Mononuclear cell (primary cell): ENCODE results near the gene GPR137B. TPM values are rescaled to one million over a fixed set of nuclear protein-coding genes. Genes with fewer than 3 reads are reported as not detected.

Source experiments
- H3K27me3 ChIP-seq: 2 replicates; pipeline ENCODE4 v1.6.0; 2011; ENCODE audit warnings: low read length, control low read depth; ENCODE audit not compliant: insufficient read depth
- H3K4me1 ChIP-seq: 2 replicates; pipeline ENCODE4 v1.5.1; 2011; ENCODE audit warnings: mild to moderate bottlenecking, low read length, control low read depth; ENCODE audit not compliant: insufficient read depth
- H3K4me3 ChIP-seq: 2 replicates; pipeline ENCODE4 v1.5.1; 2011; ENCODE audit warnings: mild to moderate bottlenecking, low read length, moderate library complexity
- H3K9me3 ChIP-seq: 2 replicates; pipeline ENCODE4 v1.5.1; 2011; ENCODE audit warnings: low read depth, mild to moderate bottlenecking, control low read depth, low read length
- total RNA-seq: library from RNA; depleted of rRNA; stranded (reverse); fragments of >200 nt; gene quantifications from one replicate; pipeline ENCODE4 v1.2.3, GENCODE V29; 2012

GPR137B gene
- total RNA-seq, 1 donor = 16.1 TPM

DNA sequence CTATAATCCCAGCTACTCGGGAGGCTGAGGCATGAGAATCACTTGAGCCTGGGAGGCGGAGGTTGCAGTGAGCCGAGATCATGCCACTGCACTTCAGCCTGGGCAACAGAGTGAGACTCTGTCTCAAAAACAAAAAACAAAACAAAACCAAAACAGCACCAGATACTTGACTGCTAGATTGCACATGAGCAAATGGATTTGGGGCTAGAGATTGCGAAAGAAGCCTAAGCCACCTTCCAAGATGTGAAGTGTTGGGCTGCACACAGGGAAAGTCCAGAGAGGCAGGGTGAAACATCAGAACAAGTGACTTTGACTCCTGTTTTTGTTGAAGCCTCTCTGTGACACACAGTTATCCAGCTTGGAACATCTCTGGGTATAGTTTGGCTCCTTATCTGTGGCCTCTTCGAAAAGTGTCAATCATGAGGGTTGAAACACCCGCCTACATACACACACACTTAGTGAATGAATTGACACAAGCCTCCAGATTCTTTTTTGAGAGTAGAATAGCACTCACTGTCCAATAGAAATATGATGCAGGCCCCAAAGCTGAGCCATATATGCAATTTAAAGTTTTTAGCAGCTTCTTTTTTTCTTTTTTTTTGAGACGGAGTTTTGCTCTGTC lies 34.2 kb upstream of the GPR137B start:
- H3K27me3 ChIP-seq = no peaks in the 10 kb centered on the region
- H3K4me3 ChIP-seq = no peak overlapping the region
- H3K4me1 ChIP-seq = no peaks in the 10 kb centered on the region
- H3K9me3 ChIP-seq = no peaks in the 10 kb centered on the region

DNA sequence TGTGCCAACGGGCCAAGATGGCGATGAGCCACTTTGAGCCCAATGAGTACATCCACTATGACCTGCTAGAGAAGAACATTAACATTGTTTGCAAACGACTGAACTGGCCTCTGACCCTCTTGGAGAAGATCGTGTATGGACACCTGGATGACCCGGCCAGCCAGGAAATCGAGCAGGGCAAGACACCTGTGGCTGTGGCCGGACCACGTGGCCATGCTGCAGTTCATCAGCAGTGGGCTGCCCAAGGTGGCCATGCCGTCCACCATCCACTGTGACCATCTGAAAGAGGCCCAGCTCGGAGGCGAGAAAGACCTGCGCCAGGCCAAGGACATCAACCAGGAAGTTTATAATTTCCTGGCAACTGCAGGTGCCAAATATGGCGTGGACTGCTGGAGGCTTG lies 32.2 kb upstream of the GPR137B start:
- no peaks in the 10 kb centered on the region for H3K9me3 ChIP-seq
- no peaks in the 10 kb centered on the region for H3K27me3 ChIP-seq
- H3K4me1 ChIP-seq = no peaks in the 10 kb centered on the region
- no peak overlapping the region for H3K4me3 ChIP-seq

GRCh38 chr1:236111527-236112331 lies 30.6 kb upstream of the GPR137B start:
- H3K9me3 ChIP-seq = no peaks in the 10 kb centered on the region
- H3K4me3 ChIP-seq = no peak overlapping the region

DNA sequence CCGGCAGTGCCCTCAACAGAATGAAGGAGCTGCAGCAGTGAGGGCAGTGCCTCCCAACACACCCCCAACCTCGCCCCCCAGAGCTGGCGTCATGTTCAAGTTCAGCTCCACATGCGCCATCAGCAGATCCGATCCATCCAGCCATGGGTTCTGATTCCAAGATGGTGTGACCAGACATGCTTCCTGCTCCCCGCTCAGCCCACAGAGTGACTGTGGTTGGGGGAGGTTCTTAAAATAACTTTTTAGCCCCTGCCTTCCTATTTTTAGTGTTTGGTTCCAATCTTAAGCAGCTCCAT lies 30.1 kb upstream of the GPR137B start:
- Histone ChIP-seq H3K27me3 (no peaks in the 10 kb centered on the region), H3K9me3 (no peaks in the 10 kb centered on the region), H3K4me1 (no peaks in the 10 kb centered on the region), H3K4me3 (no peak overlapping the region)

More at GRCh38 chr1:236111527-236112331, 30.6 kb upstream of the GPR137B start:
- Histone ChIP-seq H3K4me1 (no peaks in the 10 kb centered on the region), H3K27me3 (no peaks in the 10 kb centered on the region)

- Histone ChIP-seq H3K9me3 (no peaks in the 10 kb centered on the region), H3K4me1 (no peaks in the 10 kb centered on the region), H3K4me3 (no peak overlapping the region), H3K27me3 (no peaks in the 10 kb centered on the region)
Observed at GRCh38 chr1:236113324-236114032, 28.9 kb upstream of the GPR137B start.

DNA sequence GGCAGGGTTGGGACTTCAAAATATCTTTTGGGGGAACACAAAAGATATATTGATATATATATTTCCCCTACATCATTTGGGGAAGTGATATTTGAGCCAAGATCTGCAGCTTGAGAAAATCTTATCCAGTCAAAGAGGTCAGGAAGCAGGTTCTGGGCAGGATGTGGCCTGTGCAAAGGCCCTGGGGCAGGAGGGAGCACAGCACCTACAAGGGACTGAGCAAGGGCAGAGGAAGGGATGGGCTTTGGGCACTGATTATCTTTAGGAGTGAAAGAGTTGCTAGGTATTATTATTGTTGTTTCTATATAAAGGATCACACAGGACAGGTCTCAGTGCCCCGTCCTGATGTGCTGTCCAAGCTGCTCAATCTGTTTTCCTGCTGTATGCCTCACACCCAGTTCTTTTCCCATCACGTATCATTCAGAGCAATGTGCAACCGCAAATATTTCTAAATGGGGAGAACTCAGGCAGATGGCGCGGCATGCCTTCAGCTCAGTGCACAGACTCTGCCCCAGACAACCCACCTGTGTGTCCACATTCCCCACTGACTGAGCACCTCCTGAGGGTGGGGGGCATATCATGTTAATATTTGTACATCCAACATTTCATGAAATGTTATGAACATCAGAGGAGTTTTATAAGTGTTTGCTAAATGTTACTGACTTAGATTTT lies 28.1 kb upstream of the GPR137B start:
- Histone ChIP-seq H3K4me1 (no peaks in the 10 kb centered on the region), H3K4me3 (no peak overlapping the region), H3K27me3 (no peaks in the 10 kb centered on the region), H3K9me3 (no peaks in the 10 kb centered on the region)

GRCh38 chr1:236117710-236118109 lies 24.6 kb upstream of the GPR137B start:
- Histone ChIP-seq H3K27me3 (no peaks in the 10 kb centered on the region), H3K4me1 (peaks cover 13% of the 10 kb centered on the region), H3K4me3 (no peak overlapping the region), H3K9me3 (no peaks in the 10 kb centered on the region)

DNA sequence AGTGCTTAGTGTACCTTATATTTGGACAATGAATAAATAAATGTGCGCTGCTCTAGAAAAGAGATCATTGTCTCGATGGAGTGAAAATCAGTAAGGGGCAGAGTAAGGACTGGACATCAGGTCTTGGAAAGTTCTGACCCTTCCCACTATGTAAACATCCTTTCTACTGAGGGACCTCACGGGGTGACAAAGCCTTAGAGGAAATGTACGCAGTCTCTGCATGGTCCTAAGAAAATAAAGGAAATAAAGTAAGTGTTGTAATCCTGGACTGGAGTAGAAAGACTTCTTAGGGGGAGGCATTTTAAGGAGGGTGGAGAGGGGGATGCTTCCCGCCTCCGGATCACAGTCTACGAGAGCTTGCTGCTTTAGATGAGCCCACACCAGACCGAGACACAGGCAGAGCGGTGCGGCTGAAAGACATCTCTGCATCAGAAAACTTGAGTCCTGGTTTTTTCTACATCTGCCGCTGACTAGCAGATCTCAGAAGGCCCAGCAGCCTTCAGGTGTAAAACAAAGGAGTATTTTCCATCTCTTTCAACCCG lies 22.3 kb upstream of the GPR137B start:
- H3K4me3 ChIP-seq = no peak overlapping the region
- H3K9me3 ChIP-seq = no peaks in the 10 kb centered on the region
- no peaks in the 10 kb centered on the region for H3K27me3 ChIP-seq
- peaks cover 13% of the 10 kb centered on the region for H3K4me1 ChIP-seq

DNA sequence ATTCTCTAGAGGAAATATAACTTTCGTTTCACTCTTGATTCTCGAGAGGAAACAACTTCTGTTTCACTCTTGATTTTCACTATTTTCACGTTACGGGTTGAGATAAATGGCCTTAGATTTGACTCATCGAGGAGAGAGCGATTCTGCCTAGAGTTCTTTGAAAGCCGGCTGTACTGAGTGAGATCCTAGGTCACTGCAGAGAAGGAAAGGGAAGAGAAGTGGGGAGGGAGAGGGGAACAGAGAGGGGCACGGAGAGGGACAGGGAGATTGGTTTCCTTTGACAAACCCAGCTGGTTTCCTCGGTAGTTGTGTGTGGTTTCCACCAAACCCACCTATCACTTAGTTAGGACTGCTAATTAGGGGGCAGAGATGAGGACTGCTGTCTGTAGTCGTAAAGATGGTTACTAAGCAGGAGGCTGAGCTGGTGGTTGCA lies 21.6 kb upstream of the GPR137B start:
- peak overlapping the region; percentile 9 for H3K4me3 ChIP-seq

DNA sequence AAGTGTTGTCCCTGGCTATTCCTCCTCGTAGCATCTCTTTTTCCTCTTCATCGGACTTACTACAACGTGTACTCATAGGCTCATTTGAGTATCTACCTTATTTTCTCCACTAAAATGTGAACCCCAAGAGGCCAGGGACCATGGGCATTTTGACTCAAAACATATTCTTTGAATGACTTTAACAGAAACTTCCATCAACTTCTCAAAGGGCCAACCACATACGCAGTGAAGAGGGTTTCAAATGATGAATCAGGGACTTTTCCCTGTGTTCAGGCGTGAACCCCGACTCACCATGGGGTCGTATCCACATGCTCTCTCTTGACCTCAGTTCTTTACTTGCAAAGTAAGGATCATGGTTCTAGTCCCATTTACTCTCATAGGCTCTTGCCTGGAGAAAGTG lies 20.2 kb upstream of the GPR137B start:
- Histone ChIP-seq H3K9me3 (no peaks in the 10 kb centered on the region), H3K27me3 (no peaks in the 10 kb centered on the region), H3K4me3 (no peak overlapping the region), H3K4me1 (peaks cover 13% of the 10 kb centered on the region)

More for the DNA sequence above, 21.6 kb upstream of the GPR137B start:
- Histone ChIP-seq H3K9me3 (no peaks in the 10 kb centered on the region), H3K4me1 (peaks cover 13% of the 10 kb centered on the region), H3K27me3 (no peaks in the 10 kb centered on the region)

GRCh38 chr1:236123563-236123962 lies 18.8 kb upstream of the GPR137B start:
- Histone ChIP-seq H3K27me3 (no peaks in the 10 kb centered on the region), H3K4me1 (peaks cover 13% of the 10 kb centered on the region), H3K9me3 (no peaks in the 10 kb centered on the region), H3K4me3 (no peak overlapping the region)

DNA sequence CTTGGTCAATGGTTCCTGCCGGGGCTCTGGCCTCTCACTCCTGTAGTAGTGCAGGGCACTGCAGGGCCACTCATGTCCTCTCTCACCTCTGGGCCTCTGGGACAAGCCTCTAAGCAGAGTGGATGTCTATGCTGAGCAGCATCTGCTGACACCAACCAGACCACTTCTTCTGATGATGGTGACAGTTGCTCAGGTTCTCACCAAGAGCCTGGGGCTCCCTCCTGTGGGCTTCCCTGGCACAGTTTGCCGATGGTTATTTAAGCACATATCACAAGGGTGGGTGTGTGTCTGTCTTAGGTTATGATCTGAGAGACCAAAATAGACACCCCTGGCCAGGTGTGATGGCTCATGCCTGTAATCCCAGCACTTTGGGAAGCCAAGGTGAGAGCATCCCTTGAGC lies 17.4 kb upstream of the GPR137B start:
- H3K9me3 ChIP-seq = no peaks in the 10 kb centered on the region
- H3K4me3 ChIP-seq = no peak overlapping the region
- H3K4me1 ChIP-seq = peaks cover 13% of the 10 kb centered on the region
- H3K27me3 ChIP-seq = no peaks in the 10 kb centered on the region

DNA sequence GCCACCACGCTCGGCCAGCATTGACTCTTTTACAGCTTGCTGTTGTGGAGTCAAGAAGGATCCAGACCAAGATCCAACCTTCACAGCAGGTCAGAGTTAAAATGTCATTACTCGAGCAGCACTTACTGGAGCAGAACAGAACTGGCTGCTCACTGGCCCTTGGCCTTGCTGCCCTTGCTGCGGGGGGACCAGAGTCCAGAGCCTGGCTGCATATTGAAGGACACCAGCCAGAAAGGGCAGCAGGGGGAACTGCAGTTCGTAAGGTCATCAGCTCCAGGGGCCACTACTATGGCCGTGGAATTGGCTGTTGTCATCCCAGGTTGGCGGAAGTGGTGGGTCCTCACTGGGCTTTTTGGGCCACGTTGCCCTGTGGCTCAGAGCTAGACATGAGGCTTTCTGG lies 15.3 kb upstream of the GPR137B start:
- H3K9me3 ChIP-seq = no peaks in the 10 kb centered on the region

GRCh38 chr1:236128646-236129178 lies 13.6 kb upstream of the GPR137B start:
- no peaks in the 10 kb centered on the region for H3K27me3 ChIP-seq
- no peaks in the 10 kb centered on the region for H3K9me3 ChIP-seq
- no peaks in the 10 kb centered on the region for H3K4me1 ChIP-seq
- no peak overlapping the region for H3K4me3 ChIP-seq

More for the DNA sequence above, 15.3 kb upstream of the GPR137B start:
- H3K4me3 ChIP-seq = no peak overlapping the region
- H3K4me1 ChIP-seq = no peaks in the 10 kb centered on the region
- H3K27me3 ChIP-seq = no peaks in the 10 kb centered on the region
